ENCODE results near the gene ZFR. TPM values are rescaled to one million over a fixed set of nuclear protein-coding genes. Genes with fewer than 3 reads are reported as not detected.
"Not testable (repeated sequence)": the region's sequence is repeated elsewhere in the genome, so short reads cannot be mapped to it uniquely, and the experiment has no call there.

ZFR gene
- total RNA-seq, 1 donor from 2014 or later: 25.8 TPM

GRCh38 chr5:32326216-32326772, 118.2 kb downstream of the ZFR start:
- H3K4me1 ChIP-seq: no peaks in the 10 kb centered on the region
- H3K9me3 ChIP-seq: no peaks in the 10 kb centered on the region
- H3K27ac ChIP-seq: no peak overlapping the region
- intact Hi-C loops (cut with DNase I): no loop called here
- no peak for DNase-seq (ENCODE audit: low spot score in 2 of 2)
- H3K27me3 ChIP-seq: no peaks in the 10 kb centered on the region
- TF ChIP-seq CTCF (IDR thresholded peaks at IDR 0.05): no peak
- H3K4me3 ChIP-seq: no peak overlapping the region
- no peaks in the 10 kb centered on the region for H3K36me3 ChIP-seq

GRCh38 chr5:32325616-32326015, 118.9 kb downstream of the ZFR start:
- intact Hi-C loops (cut with DNase I): no loop called here

GRCh38 chr5:32325062-32325461, 119.5 kb downstream of the ZFR start:
- no peak for DNase-seq (ENCODE audit: low spot score in 2 of 2)
- no peaks in the 10 kb centered on the region for H3K36me3 ChIP-seq
- no peaks in the 10 kb centered on the region for H3K4me1 ChIP-seq
- intact Hi-C loops (cut with DNase I): no loop called here
- no peaks in the 10 kb centered on the region for H3K27me3 ChIP-seq
- H3K4me3 ChIP-seq: no peak overlapping the region
- no peak for TF ChIP-seq CTCF (IDR thresholded peaks at IDR 0.05)
- no peak overlapping the region for H3K27ac ChIP-seq
- H3K9me3 ChIP-seq: no peaks in the 10 kb centered on the region

More at GRCh38 chr5:32325616-32326015, 118.9 kb downstream of the ZFR start:
- H3K27ac ChIP-seq: no peak overlapping the region
- no peak overlapping the region for H3K4me3 ChIP-seq
- H3K27me3 ChIP-seq: no peaks in the 10 kb centered on the region
- H3K36me3 ChIP-seq: no peaks in the 10 kb centered on the region
- TF ChIP-seq CTCF (IDR thresholded peaks at IDR 0.05): no peak
- no peaks in the 10 kb centered on the region for H3K4me1 ChIP-seq
- DNase-seq (ENCODE audit: low spot score in 2 of 2): no peak
- H3K9me3 ChIP-seq: no peaks in the 10 kb centered on the region

GRCh38 chr5:32323741-32324140, 120.8 kb downstream of the ZFR start:
- H3K36me3 ChIP-seq: no peaks in the 10 kb centered on the region
- TF ChIP-seq CTCF (IDR thresholded peaks at IDR 0.05): no peak
- H3K4me1 ChIP-seq: no peaks in the 10 kb centered on the region
- no peaks in the 10 kb centered on the region for H3K27me3 ChIP-seq
- DNase-seq (ENCODE audit: low spot score in 2 of 2): no peak
- no peaks in the 10 kb centered on the region for H3K9me3 ChIP-seq
- intact Hi-C loops (cut with DNase I): no loop called here
- H3K4me3 ChIP-seq: no peak overlapping the region
- H3K27ac ChIP-seq: no peak overlapping the region

DNA sequence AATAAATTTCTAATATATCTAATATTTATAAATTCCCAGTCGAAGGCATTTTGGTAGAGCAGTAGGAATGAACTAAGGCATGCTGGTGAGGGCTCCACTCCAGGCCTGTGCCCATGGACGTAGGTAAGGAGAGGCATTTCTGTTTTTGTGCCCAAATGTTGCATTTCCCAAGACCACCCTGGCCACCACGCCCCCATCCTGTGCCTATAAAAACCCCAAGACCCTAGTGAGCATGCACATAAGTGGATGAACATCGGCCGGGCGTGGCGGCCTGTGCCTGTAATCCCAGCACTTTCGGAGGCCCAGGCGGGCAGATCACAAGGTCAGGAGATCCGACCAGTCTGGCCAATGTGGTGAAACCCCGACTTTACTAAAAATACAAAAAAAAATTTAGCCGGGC, 121.7 kb downstream of the ZFR start:
- TF ChIP-seq CTCF (IDR thresholded peaks at IDR 0.05): no peak
- no peak overlapping the region for H3K4me3 ChIP-seq
- H3K36me3 ChIP-seq: no peaks in the 10 kb centered on the region
- no peak for DNase-seq (ENCODE audit: low spot score in 2 of 2)
- H3K27me3 ChIP-seq: no peaks in the 10 kb centered on the region
- intact Hi-C loops (cut with DNase I): no loop called here
- H3K9me3 ChIP-seq: no peaks in the 10 kb centered on the region
- H3K4me1 ChIP-seq: no peaks in the 10 kb centered on the region
- no peak overlapping the region for H3K27ac ChIP-seq

- DNase-seq (ENCODE audit: low spot score in 2 of 2); H3K4me3 ChIP-seq; H3K4me1 ChIP-seq; H3K27me3 ChIP-seq; H3K36me3 ChIP-seq; intact Hi-C loops (cut with DNase I); H3K9me3 ChIP-seq; H3K27ac ChIP-seq: not testable (repeated sequence)
Measured at GRCh38 chr5:32321787-32322186, 122.8 kb downstream of the ZFR start.
